Measurements from ENCODE around the gene UBE2H.

Gene UBE2H

DNA sequence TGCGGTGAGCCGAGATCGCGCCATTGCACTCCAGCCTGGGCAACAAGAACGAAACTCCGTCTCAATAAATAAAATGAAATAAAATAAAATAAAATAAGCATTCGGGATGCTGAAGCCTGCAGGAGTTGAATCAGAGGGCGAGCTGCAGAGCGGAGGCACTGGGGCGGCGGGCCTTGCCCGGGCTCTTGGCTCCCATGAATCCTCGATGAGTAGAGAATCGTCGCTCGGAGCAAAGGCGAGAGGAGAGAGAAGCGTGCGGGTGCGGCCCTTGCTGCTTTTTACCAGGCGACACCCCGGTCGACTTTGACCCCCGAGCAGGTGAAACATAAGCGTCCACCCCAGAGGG lies 168.3 kb downstream of the UBE2H start:
- no peak for DNase-seq

DNA sequence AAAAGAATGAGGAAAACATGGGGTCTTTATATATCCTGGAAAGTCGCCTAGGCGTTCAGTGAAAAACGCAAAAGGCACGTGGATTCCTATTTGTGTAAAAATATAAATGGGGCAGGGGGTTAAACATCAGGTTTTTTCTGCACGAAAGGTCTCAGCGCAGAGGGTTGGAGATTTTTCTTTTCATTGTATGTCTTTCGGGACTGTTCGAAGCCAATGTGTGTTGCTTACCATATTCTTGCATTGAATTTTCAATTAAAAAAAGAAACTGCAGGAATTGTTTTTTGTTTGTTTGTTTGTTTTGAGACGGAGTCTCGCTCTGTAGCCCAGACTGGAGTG lies 169.2 kb downstream of the UBE2H start:
- DNase-seq: no peak

DNA sequence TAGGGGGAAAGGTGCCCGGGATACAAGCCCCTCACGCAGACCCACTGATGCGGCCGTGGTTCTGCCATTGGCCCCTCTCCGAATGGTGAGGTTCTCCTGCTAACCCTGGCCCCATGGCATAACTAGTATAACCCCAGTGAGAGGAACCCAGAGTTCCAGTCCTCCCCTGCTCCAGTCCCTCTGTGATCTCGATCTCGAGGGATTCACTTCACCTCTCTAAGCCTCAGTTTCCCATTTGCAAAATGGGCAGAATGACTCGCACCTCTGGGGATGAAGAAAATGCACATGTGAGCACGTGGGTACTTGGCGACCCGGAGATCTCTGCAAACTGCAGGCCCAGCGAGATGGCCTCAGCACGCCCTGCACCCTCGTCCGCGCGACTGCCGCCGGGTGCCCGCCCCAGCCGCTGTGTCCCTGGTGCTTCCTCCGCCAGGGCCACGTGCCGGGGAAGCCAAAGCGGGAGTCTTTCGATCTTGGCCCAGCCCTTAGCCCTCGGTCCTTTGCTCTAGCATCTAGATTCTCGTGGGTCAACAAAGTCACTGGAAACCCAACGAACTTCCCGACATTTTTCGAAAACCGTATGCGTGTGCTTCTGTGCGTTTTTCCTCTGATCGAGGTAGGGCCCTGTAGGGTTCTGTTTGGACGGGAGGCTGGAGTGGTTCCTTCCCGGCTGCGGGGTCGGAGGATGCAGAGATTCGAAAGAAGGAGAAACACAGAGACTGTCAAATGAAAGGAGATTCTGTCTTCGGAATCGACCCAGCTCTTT lies 169.8 kb downstream of the UBE2H start:
- DNase-seq: no peak

DNA sequence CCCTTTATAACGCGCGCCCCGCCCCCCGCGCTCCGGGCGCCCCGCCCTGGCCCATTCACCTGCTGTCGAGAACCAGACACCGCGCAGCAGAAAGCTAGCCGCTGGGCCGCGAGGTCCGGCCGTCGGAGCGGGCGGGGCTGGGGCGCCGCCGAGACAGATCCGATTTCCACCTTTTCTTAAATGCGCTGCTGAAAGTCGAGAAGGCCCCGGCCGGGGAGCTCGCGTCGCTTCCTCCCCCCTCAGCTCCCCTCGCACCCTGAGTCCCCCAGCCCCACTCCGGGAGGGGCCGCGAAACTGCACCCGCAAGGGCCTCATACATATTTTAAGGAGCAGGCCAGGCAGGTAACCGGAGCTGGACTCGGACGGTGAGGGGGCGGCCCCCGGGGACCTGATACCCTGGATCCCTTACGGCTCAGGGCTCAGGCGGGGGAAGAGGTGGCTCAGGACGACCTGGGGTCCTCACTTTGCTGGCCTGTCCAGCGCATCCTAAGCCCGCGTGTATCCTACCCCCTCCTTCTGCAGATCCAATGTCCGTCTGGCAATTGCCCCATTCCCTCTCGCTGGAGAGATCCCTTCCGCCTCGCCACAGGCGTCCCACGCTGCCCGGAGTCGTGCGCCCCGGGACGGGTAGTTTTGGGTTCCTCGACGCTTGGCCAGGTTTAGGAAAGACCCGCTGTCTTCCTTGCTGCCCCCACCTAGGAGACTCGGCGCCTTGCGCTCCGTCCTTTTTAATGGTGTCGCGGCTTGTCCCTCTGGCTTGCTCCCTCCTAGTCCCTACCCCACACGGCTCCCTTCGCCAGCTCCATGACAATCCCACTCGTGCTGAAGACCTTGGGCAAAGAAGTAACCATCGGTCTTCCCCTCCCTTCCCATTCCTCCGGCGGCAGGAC lies 170.6 kb downstream of the UBE2H start:
- no peak for DNase-seq

DNA sequence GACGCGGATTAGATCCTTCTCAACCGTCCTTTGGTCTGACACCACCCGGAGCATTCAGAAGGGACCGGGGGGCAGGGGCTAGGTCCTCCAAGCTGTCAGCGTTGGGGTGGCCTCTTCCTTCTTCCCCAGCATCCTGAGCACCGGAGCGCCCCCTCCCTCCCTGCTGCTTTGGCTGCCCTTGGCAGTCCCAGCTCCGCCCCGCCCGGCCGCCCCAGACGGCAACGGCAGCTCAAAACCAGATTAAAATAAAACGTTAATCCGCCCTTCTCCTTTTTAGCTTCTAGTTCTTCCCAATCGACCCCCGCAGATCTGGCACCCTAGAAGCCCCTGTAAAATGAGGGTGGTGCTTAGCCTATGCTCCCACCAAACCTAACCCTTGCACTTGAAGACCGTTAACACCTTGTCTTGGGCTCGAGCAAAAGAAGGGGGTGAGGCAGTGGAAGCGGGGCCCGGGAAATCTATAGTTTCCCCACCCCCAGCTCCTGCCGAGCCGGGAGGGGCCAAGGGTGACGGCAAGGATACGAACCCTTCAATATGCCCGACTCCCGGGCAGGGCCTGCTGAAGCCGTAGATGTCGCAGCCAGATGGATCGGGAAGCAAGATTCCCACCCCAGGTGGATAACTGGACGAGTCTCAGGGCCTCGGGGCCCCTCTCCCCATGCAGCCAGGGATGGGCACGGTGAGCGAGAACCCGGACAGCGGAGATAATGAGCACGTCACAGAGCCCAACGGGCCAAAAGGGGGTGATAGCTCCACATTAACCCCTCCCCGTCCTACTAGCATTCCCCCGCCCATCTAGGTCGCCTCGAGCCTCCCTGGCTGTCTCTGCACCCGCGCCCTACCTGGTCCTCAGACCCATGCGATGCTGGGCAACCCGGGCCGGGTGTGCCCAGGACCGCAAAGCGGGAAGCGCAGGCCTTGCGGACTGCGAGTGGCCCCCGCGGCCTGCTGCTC lies 171.5 kb downstream of the UBE2H start:
- DNase-seq: no peak
